Measurements from ENCODE around the gene TNS3.
"Not testable (repeated sequence)": the region's sequence is repeated elsewhere in the genome, so short reads cannot be mapped to it uniquely, and the experiment has no call there.

TNS3 gene

DNA sequence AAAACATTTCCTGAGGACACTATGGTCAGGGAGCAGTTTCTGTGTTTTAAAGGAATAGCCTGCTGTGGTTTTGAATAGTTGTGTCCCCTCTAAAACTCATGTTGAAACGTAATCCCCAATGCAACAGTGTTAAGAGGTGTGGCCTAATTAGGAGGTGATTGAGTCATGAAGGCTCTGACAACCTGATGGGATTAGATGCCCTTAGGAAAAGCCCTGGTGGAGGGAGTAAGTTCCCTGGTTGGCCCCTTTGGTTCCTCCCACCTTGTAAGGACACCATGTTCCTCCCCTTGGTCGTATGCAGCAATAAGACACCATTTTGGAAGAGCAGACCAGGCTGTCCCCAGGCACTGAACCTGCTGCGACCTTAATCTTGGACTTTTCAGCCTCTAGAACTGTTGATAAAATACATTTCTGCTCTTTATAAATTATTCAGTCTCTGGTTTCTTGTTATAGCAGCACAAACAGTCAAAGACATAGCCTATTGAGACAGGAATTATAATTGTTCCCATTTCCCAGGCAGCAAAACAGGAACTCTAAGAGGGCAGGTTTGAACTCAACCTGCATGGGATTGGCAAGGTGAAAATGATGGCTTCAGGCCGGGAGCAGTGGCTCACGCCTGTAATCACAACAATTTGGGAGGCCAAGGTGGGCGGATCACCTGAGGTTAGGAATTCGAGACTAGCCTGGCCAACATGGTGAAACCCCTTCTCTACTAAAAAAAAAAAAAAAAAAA is 20.5 kb upstream of the TNS3 start:
- DNase-seq, result no peak

DNA sequence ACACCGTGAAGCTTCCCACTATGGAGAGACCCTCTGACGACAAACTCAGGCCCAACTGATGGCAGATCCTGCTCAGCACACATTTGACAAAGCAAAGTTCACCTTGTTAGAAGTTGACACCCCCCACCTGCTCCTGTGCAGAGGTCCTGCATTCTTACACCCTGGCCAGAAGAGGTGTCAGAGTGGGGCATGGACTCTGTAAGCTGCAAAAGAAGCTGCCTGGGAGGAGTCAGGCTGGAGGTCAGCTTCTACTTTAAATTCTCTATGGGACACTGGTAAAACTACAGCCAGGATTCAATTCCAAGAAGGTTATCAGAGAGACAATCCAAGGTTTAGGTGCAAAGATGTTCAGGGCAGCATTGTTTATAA is 20.0 kb upstream of the TNS3 start:
- no peak for DNase-seq

DNA sequence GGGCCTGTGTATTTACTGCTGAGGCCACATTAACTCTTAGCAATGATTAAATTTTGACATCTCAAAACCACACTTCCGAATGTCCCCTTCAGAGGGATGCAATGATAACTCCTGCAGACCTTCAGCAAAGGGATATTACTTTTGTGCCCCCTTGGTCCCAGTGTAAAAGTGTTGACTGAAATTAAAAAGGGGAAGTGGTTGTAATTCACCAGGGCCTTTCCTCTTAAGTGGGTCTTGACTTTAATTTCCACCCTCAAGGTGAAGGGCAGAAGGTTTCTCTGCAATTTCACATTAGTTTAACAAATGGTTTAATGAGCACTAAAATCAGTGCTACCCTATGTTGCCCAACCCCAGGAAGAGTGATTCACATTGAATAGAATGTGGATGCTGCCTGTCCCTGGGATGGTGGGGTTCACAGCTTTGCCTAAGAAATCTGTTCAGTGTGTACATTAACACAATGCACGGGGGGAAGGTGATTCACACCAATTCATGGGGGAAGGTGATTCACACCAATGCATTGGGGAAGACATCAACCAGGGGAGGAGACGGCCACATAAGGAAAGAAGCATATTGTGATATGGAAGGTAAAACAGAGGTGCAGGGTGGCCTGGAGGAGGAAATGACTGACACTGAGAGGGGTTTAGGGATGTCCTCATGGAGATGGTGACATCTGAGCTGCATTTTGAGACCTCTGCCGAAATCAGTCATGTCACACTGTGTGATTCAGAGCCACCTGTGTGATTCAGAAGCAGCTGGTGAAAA is 19.4 kb upstream of the TNS3 start:
- DNase-seq, result peak; percentile 24

DNA sequence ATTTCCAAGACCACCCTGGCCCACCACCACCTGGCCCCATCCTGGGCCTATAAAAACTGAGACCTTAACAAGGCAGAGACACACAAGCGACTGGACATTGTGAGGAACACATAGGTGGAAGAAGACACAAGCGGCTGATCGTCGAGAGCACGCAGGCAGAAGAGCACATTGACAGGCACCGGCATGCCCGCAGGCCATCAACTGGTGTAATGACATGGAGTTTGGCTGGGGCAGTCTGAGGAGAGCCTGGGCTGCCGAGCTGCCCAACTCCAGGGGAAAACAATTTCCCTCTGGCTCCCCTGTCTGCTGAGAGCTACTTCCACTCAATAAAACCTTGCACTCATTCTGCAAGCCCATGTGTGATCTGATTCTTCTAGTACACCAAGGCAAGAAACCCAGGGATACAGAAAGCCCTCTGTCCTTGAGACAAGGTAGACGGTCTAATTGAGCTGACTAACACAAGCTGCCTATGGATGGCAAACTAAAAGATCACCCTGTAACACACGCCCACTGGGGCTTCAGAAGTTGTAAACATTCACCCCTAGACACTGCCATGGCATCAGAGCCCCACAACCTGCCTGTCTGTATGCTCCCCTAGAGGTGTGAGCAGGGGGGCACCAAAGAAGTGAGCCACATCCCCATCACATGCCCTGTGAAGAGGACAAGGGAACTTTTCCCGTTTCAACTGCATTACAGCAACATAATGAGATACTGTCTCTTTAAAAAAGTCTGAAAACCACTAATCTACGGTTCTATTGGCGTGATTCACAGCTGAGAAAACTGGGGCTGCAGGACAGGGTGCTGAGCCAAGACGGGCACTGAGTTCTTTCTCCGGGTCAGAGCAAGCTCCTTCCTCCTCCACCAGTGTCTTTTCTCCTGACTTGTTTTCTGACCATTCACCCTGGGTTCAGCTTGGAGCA is 18.5 kb upstream of the TNS3 start:
- no peak for DNase-seq

DNA sequence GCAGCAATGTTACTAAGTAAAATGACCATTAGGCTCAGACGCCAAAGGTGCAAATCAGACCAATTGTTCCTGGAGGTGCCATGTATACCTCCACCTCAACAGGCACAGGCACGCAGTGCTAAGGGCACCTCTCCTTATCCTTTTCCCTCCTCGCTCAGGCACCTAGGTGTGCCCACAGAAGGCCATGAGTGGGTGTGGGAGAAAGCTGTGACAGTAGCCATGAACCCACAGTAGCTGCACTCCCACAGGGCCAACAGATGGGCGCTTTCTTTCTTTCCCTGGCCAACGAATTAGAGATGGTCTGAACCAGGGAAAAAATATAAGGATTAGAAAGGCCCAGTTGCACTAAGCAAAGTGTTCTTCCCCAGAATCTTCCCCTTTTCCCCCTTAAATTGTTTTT is 15.5 kb upstream of the TNS3 start:
- no peak for DNase-seq

DNA sequence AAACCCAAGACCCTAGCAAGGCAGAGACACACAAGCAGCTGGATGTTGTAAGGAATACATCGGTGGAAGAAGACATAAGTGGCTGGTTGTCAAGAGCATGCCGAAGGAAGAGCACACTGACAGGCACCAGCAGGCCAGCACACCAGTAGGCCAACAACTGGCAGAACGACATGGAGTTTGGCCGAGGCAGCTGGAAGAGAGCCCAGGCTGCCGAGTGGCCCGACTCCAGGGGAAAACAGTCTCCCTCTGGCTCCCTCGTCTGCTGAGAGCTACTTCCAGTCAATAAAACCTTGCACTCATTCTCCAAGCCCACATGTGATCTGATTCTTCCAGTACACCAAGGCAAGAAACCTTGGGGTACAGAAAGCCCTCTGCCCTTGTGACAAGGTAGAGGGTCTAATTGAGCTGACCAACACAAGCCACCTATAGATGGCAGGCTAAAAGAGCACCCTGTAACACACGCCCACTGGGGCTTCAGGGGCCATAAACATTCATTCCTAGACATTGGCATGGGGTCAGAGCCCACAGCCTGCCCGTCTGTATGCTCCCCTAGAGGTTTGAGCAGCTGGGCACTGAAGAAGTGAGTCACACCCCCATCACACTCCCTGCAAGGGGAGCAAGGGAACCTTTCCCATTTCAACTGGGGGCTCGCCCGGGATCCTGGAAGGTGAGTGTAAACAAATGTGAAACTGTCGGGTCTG is 14.7 kb upstream of the TNS3 start:
- DNase-seq, result no peak

DNA sequence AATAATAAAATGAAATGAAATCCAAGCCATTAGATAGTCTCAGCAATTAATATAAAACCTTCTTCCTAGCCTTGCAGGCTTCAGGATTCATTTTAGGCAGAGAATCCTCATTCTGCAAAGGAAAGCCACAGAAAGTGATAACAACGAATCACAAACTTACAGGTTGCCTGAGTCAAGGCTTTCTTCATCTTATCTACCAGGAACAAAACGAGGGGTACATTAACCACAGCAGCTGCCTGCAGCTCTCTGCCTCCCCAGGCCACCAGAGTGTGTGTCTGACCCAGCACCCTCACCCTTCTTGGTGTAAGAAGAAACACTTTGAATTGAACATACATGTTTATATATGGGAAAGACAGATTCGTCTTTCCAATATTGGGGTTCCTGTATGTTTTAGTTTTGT is 12.5 kb upstream of the TNS3 start:
- no peak for DNase-seq

DNA sequence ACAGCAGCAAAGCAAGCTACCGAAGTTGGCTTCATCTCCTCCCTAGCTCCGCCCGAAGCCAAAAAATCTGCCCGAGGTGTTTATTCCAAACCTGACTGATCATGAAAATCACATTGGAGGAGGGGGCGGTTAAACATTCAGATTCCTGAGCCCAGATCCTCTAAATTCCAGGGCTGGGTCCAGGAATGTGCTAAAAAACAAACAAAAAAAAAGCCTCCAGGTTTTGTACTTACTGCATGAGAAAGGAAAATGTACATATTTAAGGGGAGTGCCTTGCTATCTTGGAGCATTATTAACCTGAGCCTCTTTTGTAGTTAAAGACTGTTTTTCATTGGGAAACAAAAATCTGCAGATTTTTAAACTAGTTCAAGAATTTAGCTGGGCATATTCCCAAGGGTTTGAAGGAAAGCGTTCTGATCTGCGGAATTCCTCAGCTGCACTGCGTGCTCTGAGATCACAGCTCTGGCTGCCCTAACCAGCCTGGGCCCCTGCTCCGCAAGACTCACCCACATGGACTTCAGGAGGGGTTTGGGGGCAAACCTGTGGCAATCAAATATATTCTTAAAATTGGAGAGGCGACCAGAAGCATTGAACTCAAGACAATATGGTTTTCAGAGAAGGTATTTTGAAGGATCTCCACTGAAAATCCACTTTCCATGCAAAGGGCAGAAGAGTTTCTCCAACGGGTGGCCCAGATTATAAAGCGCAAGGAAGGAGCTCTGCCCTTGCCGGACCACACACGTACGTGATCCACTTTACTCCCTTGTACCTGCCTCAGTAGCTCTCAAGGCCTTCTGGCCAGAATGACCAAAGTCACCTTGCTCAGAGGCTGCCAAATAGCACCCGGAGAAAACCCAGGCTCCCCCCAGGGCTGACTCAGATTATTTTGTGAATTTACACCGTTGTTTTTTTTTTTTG is 10.0 kb upstream of the TNS3 start:
- no peak for DNase-seq

DNA sequence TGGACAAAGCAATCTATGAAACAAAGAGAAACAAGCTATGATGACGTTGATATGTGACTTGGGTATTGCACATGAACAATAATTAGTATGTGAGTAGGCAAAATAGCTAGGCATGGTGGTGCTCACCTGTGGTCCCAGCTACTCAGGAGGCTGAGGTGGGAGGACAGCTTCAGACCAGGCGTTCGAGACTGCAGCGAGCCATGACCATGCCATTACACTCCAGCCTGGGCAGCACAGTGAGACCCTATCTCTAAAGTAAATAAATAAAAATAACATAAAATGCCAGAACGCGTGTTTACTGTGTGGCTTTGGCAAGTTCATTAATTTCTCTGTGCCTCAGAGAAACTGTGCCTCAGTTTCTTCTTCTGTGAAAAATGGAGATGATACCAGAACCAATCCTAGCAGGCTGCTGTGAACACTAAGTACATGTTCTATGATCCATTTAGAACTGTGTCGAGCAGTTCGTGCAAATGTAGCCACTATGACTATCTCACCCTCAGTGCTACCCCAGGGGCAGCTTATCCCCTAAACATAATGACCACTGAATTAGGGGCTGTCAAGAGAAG is 9.3 kb upstream of the TNS3 start:
- DNase-seq, result no peak

DNA sequence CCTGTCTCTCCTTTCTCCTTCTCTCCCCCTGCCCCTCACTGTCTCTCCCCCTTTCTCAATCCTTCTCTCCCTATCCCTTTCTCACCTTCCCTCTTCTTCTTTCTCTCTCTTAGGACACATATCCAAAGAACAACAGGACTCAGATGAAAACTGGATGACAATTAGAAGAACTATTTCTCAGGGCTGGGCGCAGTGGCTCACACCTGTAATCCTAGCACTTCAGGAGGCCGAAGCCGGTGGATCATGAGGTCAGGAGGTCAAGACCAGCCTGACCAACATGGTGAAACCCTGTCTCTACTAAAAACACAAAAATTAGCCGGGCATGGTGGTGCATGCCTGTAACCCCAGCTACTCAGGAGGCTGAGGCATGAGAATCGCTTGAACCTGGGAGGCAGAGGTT is 8.3 kb upstream of the TNS3 start:
- DNase-seq, result not testable (repeated sequence)

DNA sequence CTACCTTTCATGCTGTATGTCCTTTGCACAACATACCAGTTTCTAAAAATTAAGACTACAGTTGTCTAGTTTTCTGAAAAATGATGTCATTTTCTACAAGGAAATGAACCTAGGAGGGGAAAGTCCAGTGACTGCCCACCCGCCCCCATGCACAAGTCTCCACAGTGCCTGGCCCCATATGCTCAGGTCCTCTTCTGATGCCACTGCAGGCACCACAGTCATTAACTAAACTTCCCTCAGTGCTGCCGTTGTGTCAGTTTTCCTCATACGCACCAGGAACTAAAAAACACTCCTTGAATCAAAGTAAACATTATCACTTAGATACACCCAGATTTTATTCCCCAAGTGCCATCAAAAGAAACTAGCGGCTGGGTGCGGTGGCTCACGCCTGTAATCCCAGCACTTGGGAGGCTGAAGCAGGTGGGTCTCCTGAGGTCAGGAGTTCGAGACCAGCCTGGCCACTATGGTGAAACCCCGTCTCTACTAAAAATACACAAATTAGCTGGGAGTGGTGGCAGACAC is 6.9 kb upstream of the TNS3 start:
- DNase-seq, result no peak

DNA sequence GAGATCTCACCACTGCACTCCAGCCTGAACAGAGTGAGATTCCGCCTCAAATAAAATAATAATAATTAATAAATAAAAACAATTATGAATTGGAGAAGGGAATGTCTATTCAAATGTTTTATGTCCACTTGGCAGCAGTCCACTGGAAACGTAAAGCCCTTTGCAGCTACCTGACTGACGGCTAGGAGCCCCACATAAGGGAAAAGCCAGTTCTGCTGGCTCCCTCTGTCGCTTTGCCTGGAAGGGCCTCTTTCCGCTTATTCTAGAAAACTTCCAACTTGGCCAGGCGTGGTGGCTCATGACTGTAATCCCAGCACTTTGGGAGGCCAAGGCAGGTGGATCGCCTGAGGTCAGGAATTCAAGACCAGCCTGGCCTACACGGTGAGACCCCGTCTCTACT is 6.1 kb upstream of the TNS3 start:
- DNase-seq, result no peak

DNA sequence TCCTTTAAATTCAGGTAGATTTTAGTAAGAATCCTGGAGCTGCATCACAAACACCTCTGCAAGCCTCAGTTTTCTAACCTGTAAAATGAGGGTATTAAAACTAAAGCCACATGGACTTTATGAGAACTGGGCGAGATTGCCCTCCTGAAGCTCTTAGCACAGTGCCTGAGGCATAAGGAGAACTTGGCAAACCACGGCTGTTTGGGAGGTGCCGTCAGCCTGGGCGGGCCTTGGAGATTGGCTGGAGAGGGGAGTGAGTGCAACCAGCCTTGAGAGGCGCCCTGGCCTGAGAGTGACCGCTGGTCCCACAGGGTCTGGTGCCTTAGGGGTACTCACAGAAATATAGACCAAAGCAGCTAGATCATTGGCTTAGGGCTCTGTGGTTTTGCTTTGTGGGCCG is 5.4 kb upstream of the TNS3 start:
- no peak for DNase-seq

DNA sequence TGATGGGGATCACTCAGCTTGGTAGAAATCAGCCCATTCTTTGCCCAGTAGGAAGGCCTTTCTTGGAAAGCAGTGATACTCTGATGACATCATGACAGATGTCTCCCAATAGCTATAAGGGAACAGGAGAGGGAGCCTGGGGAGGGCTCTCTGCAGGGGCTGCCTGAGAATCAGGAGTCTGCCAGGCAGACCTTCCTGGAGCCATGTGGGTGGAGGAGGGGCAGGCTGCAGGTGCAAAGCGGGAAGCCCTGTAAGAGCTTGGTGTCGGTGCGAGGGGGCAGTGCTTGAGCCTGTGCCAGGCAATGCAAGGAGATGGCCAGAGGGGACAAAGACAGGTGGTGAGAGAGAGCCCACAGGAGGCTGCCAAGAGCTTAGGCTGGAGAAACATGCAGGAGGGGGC is 5.0 kb upstream of the TNS3 start:
- no peak for DNase-seq

DNA sequence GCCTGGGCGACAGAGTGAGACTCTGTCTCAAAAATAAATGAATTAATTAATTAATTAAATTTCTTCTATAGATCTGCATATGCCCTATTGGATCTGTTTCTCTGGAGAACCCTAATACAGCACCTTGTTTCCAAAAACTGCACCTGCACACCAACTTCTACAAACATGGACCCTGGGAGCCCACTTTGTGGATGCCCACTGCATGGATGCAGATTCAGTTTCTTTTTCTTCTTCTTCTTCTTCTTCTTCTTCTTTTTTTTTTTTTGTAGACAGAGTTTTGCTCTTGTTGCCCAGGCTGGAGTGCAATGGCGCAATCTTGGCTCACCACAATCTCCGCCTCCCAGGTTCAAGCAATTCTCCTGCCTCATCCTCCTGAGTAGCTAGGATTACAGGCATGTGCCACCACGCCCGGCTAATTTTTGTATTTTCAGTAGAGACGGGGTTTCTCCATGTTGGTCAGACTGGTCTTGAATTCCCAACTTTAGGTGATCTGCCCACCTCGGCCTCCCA is 4.3 kb upstream of the TNS3 start:
- DNase-seq, result not testable (repeated sequence)

DNA sequence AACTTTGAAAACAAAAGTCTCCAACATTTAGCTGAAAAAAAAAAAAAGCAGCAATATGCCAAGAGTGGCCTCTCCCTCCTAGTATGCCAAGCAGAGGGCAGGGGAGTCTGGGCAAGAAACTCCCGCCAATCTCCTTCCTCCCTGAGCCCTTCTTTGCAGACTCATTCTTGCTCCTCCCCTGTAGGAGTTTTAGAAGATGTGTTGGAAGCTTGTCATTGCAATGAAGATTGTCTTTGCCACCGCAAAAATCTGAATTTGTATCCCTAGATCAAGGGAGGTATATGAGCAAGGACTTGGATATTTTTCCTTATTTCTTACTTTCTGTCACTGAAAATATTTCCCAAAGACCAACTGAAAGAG is 2.6 kb upstream of the TNS3 start:
- DNase-seq, result no peak

DNA sequence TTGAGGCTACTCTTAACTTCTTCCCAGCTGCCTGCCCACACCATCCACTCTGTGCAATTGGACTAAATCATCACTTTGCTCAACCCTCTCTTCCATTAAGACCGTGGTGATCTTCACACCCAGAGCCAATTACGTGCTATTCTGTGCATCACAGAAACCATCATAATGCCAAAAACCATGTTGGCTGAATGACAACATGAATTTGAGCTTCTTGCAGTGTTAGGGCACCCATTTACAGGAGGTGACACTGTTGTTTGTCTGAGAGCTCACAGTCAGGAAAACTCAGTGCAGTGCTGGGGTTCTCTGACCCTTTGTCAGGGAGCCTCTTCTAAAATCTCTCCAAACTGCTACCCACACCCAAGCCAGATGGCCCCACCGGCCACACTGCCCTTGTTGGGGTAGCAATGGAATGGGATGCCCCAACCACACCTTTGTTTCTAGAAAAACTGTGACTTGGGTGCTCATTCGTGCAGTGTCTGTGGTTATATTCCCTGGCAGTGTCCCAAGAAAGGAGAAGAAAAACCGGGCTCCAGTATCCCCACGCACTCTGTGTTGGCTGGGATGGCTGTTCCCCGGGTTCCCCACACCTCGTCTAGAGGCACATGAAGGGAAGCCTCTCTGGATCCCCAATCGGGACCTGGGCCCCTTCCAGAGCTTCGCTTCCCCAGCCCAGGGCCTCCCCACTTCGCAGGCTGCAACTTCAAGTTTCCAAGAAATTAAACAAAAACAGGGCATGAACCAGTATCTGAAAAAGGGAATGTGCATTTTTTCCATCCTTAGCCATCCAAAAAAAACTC is 2.0 kb upstream of the TNS3 start:
- no peak for DNase-seq

DNA sequence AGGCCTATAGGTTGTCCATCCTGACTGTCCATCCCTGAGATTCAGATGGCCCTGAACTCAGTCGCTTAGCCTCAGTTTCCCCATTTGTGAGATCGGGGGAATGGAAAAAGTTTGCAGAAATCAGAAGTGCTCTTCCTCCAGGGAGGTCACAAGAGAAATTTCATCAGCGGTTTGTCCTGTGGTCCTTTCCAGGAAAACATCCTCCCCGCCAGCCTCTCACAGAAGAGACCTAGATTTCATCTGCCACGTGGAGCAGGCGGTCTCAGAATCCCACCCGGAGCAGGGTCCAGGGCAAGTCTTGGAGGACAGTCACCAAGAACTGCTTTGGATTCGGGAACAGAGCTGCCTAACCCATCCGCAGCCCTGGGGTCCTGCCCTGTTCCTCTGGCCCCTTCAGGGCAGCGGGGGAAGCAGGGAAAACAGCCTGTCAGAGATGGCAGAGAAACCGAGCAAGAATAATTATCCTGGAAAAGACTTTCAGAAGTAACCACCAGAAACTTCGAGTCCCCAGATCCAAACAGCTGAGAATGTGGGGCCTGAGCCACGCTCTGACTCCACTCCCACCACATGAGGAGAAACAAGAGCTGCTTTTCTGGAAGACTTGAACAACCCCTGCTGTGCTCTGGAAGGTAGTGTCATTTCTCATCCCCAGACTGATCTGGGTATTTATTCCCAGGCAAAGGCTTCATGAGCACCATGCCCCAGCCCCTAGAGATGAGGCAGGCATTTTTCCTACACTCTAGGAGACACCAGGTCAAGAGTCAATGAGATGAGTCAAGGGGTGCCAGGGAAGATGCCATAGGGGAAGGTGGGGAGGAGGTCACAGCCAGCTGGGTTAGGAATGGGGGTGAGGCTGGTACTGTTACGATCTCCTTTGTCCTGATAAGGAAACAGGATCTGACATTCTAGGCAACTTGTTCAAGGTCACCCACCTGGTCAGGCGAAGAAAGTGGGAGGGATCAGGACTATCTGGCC is 1.1 kb upstream of the TNS3 start:
- no peak for DNase-seq

DNA sequence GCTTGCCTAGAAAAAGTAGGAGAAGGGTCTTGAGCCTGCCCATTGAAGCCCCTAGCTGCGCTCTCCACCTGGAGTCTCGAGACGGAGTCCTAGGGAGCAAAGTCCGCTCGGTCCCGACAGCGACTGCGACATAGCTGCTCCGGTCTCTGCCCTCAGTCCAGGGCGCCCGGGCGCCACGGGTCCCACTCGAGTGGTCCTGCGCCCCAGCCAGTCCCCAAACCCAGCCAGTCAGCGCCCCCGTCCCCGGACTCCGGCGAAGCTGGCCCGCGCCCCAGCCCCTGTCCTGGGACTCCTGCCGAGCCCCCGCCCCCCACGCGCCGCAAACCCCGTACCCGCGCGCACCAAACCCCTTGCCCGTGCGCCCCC is 490 bp downstream of the TNS3 start:
- no peak for DNase-seq

All from CD4-positive, alpha-beta T cell treated with Interleukin-15 for 1 hour (primary cell).